Measurements from ENCODE around the gene CPNE6. TPM values are rescaled to one million over a fixed set of nuclear protein-coding genes. Genes with fewer than 3 reads are reported as not detected.
"Not testable (repeated sequence)": the region's sequence is repeated elsewhere in the genome, so short reads cannot be mapped to it uniquely, and the experiment has no call there.

Gene CPNE6
- not detected in 2 replicates for total RNA-seq (2014; rRNA removed; shearing (Covaris generic))

GRCh38 chr14:24071144-24071697 lies at the start of gene CPNE6:
TSS of gene CPNE6 (plus strand) at chr14:24071562. CDS start at chr14:24072937, 1,375 bp downstream.
- in situ Hi-C loops (cut with HindIII; ENCODE audit: low sequenced_read_pairs) = no loop called here
- peak; percentile 88 for DNase-seq (ENCODE audit: low spot score)

- in situ Hi-C loops (cut with HindIII; ENCODE audit: low sequenced_read_pairs); DNase-seq (ENCODE audit: low spot score): not testable (repeated sequence)
Observed at GRCh38 chr14:24024939-24025418, 46.4 kb upstream of the CPNE6 start.

GRCh38 chr14:24029687-24030086 lies 41.7 kb upstream of the CPNE6 start:
- DNase-seq (ENCODE audit: low spot score); in situ Hi-C loops (cut with HindIII; ENCODE audit: low sequenced_read_pairs): not testable (repeated sequence)

- in situ Hi-C loops (cut with HindIII; ENCODE audit: low sequenced_read_pairs); DNase-seq (ENCODE audit: low spot score): not testable (repeated sequence)
Observed at GRCh38 chr14:24031331-24031730, 40.0 kb upstream of the CPNE6 start.

DNA sequence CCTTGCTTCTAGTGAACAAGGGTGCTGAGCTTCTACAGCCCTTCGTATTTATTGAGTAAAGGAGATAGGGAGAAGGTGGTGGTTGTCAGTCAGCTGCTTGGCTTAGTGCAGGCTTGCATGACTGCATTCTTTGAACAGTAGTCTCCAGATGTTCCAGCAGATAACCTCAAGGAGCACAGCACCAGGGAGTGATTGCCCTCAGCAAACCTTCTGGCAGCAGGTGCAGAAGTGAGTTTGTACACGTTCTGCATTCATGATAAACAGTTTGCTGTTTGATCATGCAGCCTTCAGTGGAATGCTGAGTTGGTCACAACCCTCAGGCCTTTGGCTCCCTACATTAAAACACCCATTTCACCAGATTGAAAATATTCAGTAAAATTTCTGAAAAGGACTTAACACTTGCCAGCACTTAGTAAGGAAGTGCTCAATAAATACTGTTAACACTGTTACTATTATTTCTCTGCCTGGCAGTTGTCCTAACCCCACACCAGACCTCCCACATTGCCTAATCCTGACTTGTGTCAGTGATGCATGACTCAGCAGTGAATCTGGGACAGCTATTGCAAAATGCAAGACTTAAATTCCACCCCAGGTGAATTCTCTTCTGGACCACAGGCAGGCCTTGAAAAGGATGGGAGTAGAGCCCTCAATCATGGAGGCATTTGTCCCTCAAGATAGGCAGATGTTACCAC lies 38.5 kb upstream of the CPNE6 start:
- no peak for DNase-seq (ENCODE audit: low spot score)
- in situ Hi-C loops (cut with HindIII; ENCODE audit: low sequenced_read_pairs) = no loop called here

DNA sequence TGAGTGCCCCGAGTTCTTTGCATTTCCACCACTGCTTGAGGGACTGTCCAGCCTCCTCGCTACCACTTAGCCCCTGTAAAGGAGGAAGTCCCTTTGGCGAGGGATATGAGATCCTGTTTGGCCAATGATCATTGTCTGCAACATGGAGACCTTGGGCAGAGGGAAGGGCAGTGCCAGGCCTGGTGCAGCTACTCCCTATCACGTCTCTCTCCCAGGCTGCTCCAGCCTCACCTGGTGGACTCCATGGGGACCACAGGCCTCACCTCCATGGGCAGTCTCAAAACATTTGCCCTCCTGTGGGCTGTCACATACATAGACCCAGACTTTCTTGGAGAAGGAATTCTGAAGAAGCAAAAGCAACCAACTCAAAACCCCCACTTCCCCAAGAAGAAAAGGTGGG lies 35.6 kb upstream of the CPNE6 start:
- DNase-seq (ENCODE audit: low spot score); in situ Hi-C loops (cut with HindIII; ENCODE audit: low sequenced_read_pairs): not testable (repeated sequence)

DNA sequence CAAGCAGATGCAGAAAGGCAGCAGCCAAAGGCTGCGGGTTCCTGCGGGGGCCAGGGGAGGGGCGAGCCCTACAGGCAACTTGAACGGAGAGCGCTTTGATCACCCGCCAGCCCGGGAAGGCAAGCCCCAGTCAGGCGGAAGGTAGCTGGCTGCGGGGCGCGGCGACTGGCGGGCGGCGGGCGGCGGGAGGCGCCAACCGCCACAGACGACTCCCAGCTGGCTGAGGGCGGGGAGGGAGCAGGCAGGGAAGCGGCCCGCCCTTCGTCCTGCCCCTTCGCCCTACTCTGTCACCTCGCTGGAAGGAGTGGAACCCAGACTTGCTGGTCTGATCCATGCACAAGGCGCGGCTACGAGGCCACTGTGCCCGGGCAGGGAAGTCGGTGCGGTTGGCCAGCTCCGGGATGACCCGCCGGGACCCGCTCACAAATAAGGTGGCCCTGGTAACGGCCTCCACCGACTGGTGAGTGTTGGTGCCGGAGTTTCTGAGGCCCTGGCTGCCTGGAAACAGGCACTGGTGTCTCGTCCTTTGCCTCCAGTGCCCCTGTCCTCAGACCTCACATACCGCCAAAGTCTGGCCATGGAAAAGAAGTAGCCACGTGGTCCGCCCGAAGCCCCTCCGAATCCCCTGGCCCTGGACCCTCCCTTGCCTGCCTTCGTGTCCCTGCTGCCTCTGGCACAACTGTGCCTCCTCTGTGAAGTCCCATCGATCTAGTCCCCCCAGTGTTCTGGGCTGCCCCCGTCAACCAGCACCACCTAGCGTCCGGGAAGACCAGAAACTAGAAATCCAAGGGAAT lies 35.0 kb upstream of the CPNE6 start:
- DNase-seq (ENCODE audit: low spot score) = peak; percentile 67
- in situ Hi-C loops (cut with HindIII; ENCODE audit: low sequenced_read_pairs) = no loop called here

DNA sequence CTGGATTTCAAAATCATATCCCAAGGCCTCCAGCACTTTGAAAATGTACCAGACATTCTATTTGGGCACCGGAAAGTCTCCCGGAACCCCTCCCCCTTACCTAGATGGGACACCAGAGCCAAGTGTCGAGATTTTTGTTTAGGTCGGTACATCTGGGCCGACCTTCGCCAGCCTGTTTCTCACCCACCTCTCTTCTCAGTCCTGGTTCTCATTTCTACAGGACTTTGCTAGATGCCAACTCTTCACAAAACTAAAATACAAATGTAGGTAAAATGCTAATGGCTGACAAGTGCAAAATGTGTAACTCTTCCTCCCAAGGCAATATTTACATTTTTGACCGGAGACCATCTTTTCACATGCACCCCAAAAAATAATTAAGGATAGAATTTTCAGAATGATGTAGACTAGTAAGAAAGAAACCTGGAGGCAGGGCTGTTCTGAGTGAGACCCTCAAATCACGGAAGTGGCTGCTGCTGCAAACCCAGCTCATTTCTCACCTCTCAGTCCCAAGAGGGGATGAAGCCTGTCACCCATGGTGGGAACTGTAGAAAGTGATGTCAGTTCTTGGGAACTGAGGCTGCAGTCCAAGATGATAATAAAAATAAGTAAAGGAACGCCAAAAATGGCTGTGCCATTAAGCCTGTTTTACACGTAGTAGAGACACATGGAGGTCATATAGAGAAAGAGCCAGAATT lies 34.3 kb upstream of the CPNE6 start:
- DNase-seq (ENCODE audit: low spot score); in situ Hi-C loops (cut with HindIII; ENCODE audit: low sequenced_read_pairs): not testable (repeated sequence)

DNA sequence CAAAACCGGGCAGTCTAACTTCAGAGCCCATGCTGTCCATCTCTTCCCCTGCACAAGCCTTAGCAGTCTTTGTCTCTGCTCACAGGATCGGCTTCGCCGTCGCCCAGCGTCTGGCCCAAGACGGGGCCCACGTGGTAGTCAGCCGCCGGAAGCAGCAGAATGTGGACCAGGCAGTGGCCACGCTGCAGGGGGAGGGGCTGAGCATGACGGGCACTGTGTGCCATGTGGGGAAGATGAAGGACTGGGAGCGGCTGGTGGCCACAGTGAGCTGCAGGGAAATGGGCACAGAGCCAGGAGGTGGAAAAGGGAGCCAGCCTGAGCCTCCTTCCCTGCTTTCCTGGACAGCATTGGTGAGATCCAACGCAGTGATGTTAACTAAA lies 33.7 kb upstream of the CPNE6 start:
- in situ Hi-C loops (cut with HindIII; ENCODE audit: low sequenced_read_pairs) = no loop called here

GRCh38 chr14:24038686-24039085 lies 32.7 kb upstream of the CPNE6 start:
- DNase-seq (ENCODE audit: low spot score) = no peak
- in situ Hi-C loops (cut with HindIII; ENCODE audit: low sequenced_read_pairs) = no loop called here

More for the DNA sequence above, 33.7 kb upstream of the CPNE6 start:
- DNase-seq (ENCODE audit: low spot score) = peak; percentile 68

DNA sequence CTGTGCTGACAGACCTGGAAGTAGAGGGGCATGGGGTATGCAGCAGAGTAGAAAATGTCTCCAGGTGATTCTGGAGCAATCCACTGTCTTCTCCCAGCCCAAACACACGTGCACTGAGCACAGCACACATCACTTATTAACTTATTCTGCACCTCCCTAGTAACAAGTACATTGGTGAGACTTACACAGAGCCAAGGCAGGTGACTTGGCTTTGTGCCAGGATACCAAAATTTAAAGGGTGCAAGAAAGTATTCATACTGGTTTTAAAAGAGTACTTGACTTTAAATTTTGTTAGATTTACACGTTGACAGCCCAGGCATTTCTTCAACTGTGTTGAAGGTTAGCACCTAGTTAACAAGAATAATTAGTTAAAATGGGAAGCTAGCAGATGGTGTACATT lies 30.7 kb upstream of the CPNE6 start:
- in situ Hi-C loops (cut with HindIII; ENCODE audit: low sequenced_read_pairs) = no loop called here
- DNase-seq (ENCODE audit: low spot score) = no peak

GRCh38 chr14:24042746-24043145 lies 28.6 kb upstream of the CPNE6 start:
- DNase-seq (ENCODE audit: low spot score) = peak; percentile 24
- in situ Hi-C loops (cut with HindIII; ENCODE audit: low sequenced_read_pairs) = no loop called here

- DNase-seq (ENCODE audit: low spot score); in situ Hi-C loops (cut with HindIII; ENCODE audit: low sequenced_read_pairs): not testable (repeated sequence)
Observed at GRCh38 chr14:24049002-24049401, 22.4 kb upstream of the CPNE6 start.

DNA sequence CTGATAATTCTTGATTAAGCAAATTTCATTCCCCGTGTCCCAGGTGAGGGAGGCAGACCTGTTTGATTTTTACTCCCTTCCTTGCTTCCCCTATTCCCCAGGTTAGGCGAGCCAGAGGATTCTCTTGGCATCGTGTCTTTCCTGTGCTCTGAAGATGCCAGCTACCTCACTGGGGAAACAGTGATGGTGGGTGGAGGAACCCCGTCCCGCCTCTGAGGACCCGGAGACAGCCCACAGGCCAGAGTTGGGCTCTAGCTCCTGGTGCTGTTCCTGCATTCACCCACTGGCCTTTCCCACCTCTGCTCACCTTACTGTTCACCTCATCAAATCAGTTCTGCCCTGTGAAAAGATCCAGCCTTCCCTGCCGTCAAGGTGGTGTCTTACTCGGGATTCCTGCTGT lies 20.6 kb upstream of the CPNE6 start:
- in situ Hi-C loops (cut with HindIII; ENCODE audit: low sequenced_read_pairs) = not testable (repeated sequence)
- peak; percentile 20 for DNase-seq (ENCODE audit: low spot score)

- DNase-seq (ENCODE audit: low spot score) = peak; percentile 59
Observed at GRCh38 chr14:24051176-24051788, 20.1 kb upstream of the CPNE6 start.

GRCh38 chr14:24051789-24052655 lies 19.3 kb upstream of the CPNE6 start, which contains the start of gene CARMIL3:
TSS of gene CARMIL3 (plus strand) at chr14:24052009. CDS start at chr14:24052154, 145 bp downstream.
- DNase-seq (ENCODE audit: low spot score) = peak; percentile 80
- in situ Hi-C loops (cut with HindIII; ENCODE audit: low sequenced_read_pairs) = no loop called here

More at GRCh38 chr14:24051176-24051788, 20.1 kb upstream of the CPNE6 start:
- in situ Hi-C loops (cut with HindIII; ENCODE audit: low sequenced_read_pairs) = no loop called here

DNA sequence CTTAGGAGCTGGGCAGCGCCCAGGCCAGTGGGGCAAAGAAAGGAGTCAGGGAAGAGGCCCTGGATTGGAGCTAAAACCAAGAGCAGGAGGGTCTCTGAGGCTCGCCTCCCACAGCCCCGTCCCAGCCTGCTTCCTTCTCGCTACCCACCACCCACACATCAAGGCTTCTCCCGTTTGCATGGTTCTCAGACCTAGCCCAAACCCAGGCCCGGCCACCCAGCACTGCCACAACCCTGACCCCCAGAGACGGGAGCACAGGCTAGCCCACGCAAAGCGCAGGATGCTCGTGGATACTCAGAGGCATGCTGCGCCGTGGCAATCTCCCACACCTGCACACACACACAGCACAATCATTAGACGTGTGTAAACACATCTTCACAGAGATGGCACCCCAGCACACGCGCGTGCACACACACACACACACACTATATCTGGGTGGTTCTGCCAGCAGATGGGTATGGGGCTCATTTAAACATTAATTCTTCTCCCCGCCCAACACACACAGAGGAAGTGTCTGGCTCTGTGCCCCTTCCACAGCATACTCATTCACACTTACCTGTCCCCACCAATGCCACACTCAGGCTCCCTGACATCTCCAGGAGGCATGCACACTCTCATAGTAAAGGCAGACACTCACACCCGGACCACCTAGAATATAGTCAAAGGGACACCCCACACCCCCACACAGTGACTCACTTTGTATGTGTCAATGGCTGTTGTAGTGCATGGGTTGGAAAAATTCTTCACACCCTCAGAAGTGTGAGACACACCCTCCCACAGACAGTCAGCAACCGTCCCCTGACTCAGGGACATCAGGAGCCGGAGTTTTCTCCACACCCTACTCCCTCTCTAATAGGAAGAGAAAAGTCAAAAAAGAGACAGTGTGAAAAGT lies 18.5 kb upstream of the CPNE6 start:
- DNase-seq (ENCODE audit: low spot score) = peak; percentile 12

More for the DNA sequence above, 18.5 kb upstream of the CPNE6 start:
- in situ Hi-C loops (cut with HindIII; ENCODE audit: low sequenced_read_pairs) = no loop called here

All from G401 (cell line).